ENCODE data around the gene CA10.

Gene CA10

GRCh38 chr17:51725185-51725584 is 433.3 kb downstream of the CA10 start:
- DNase-seq (ENCODE audit: low read depth, low spot score) = no peak

GRCh38 chr17:51724043-51724580 is 434.4 kb downstream of the CA10 start:
- no peak for DNase-seq (ENCODE audit: low read depth, low spot score)

GRCh38 chr17:51722994-51723393 is 435.5 kb downstream of the CA10 start:
- DNase-seq (ENCODE audit: low read depth, low spot score) = no peak

GRCh38 chr17:51721730-51722129 is 436.8 kb downstream of the CA10 start:
- no peak for DNase-seq (ENCODE audit: low read depth, low spot score)

- no peak for DNase-seq (ENCODE audit: low read depth, low spot score)
Measured at GRCh38 chr17:51720439-51720838, 438.1 kb downstream of the CA10 start.

GRCh38 chr17:51718983-51719382 is 439.5 kb downstream of the CA10 start:
- DNase-seq (ENCODE audit: low read depth, low spot score) = no peak

- DNase-seq (ENCODE audit: low read depth, low spot score) = no peak
Measured at GRCh38 chr17:51711581-51711980, 446.9 kb downstream of the CA10 start.

- no peak for DNase-seq (ENCODE audit: low read depth, low spot score)
Measured at GRCh38 chr17:51710634-51710979, 447.9 kb downstream of the CA10 start.

- DNase-seq (ENCODE audit: low read depth, low spot score) = no peak
Measured at GRCh38 chr17:51709694-51710633, 448.6 kb downstream of the CA10 start.

- no peak for DNase-seq (ENCODE audit: low read depth, low spot score)
Measured at GRCh38 chr17:51707216-51707615, 451.3 kb downstream of the CA10 start.

- no peak for DNase-seq (ENCODE audit: low read depth, low spot score)
Measured at GRCh38 chr17:51706093-51706492, 452.4 kb downstream of the CA10 start.

GRCh38 chr17:51703361-51704341 is 454.9 kb downstream of the CA10 start:
- DNase-seq (ENCODE audit: low read depth, low spot score) = no peak

GRCh38 chr17:51702963-51703360 is 455.6 kb downstream of the CA10 start:
- DNase-seq (ENCODE audit: low read depth, low spot score) = no peak

GRCh38 chr17:51701501-51701900 is 457.0 kb downstream of the CA10 start:
- DNase-seq (ENCODE audit: low read depth, low spot score) = no peak

- DNase-seq (ENCODE audit: low read depth, low spot score) = no peak
Measured at GRCh38 chr17:51700011-51700760, 458.3 kb downstream of the CA10 start.

GRCh38 chr17:51699303-51699702 is 459.2 kb downstream of the CA10 start:
- no peak for DNase-seq (ENCODE audit: low read depth, low spot score)

GRCh38 chr17:51692917-51693316 is 465.6 kb downstream of the CA10 start:
- no peak for DNase-seq (ENCODE audit: low read depth, low spot score)

GRCh38 chr17:51687887-51688286 is 470.6 kb downstream of the CA10 start:
- no peak for DNase-seq (ENCODE audit: low read depth, low spot score)

- no peak for DNase-seq (ENCODE audit: low read depth, low spot score)
Measured at GRCh38 chr17:51685287-51685909, 473.1 kb downstream of the CA10 start.

- DNase-seq (ENCODE audit: low read depth, low spot score) = no peak
Measured at GRCh38 chr17:51684214-51684613, 474.3 kb downstream of the CA10 start.

- DNase-seq (ENCODE audit: low read depth, low spot score) = no peak
Measured at GRCh38 chr17:51683291-51683690, 475.2 kb downstream of the CA10 start.
